ENCODE data around the gene SPOCK2. TPM values are rescaled to one million over a fixed set of nuclear protein-coding genes. Genes with fewer than 3 reads are reported as not detected.

SPOCK2 gene
- total RNA-seq, 1 experiment from 2014 or later = 1.1 TPM

- TF ChIP-seq FOSL1 (IDR thresholded peaks at IDR 0.05; ENCODE audit: low read depth) = no peak
- TF ChIP-seq RAD21 (IDR thresholded peaks at IDR 0.05; ENCODE audit: low read depth) = no peak
- TF ChIP-seq SRF (IDR thresholded peaks at IDR 0.05; ENCODE audit: low read depth) = no peak
- TF ChIP-seq SIN3A (IDR thresholded peaks at IDR 0.05; ENCODE audit: low read depth) = no peak
- TF ChIP-seq CEBPB (IDR thresholded peaks at IDR 0.05; ENCODE audit: low read depth) = no peak
- no peak for TF ChIP-seq CBX3 (IDR thresholded peaks at IDR 0.05; ENCODE audit: low read depth)
- no peak for TF ChIP-seq MAX (IDR thresholded peaks at IDR 0.05)
- TF ChIP-seq JUND (IDR thresholded peaks at IDR 0.05) = no peak
- TF ChIP-seq ZNF274 (IDR thresholded peaks at IDR 0.05; ENCODE audit: low read depth, low read length) = no peak
Observed at GRCh38 chr10:72037266-72037665, 51.1 kb downstream of the SPOCK2 start (continued).

GRCh38 chr10:72035252-72035887, 53.0 kb downstream of the SPOCK2 start:
- RAD21 ChIA-PET (ENCODE audit: low non-redundant PET in 1 of 2, low total read pairs in 2 of 2, uncharacterized antibody in 2 of 2, unreplicated experiment in 2 of 2) = interaction anchor here in 1 of 2 experiments (0.7 kb wide), 1 partner anchor 287 kb away, joined by 4 read pairs; no protein-coding TSS in a partner anchor
- H3K27me3 ChIP-seq (ENCODE audit: insufficient read depth, low read length) = no peaks in the 10 kb centered on the region
- DNase-seq (ENCODE audit: low read depth, low spot score) (no peak), ATAC-seq (no peak)
- H3K9ac ChIP-seq (ENCODE audit: low read length) = no peak overlapping the region
- no peaks in the 10 kb centered on the region for H4K20me1 ChIP-seq (ENCODE audit: insufficient read depth)
- intact Hi-C loops (cut with micrococcal nuclease) = no loop called here
- no peak overlapping the region for H2AFZ ChIP-seq (ENCODE audit: low read depth, low read length, poor library complexity, severe bottlenecking)
- POLR2A ChIA-PET = no interaction called here
- no peak for TF ChIP-seq SRF (IDR thresholded peaks at IDR 0.05; ENCODE audit: low read depth)
- TF ChIP-seq, protein P1, sequence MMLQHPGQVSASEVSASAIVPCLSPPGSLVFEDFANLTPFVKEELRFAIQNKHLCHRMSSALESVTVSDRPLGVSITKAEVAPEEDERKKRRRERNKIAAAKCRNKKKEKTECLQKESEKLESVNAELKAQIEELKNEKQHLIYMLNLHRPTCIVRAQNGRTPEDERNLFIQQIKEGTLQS (IDR thresholded peaks at IDR 0.05) = no peak
- TF ChIP-seq REST (IDR thresholded peaks at IDR 0.05; ENCODE audit: low read depth) = no peak
- no peak for TF ChIP-seq YY1 (IDR thresholded peaks at IDR 0.05; ENCODE audit: extremely low read depth, insufficient replicate concordance, low read depth, low read length)
- TF ChIP-seq ZNF274 (IDR thresholded peaks at IDR 0.05; ENCODE audit: low read depth, low read length) = no peak
- no peak overlapping the region for H3K4me3 ChIP-seq (replicated peaks in 1 of 2; ENCODE audit: low read depth in 1 of 2, low read length in 2 of 2)
- BruUV-seq (replicated peaks) = no TSS peak
- no peaks in the 10 kb centered on the region for H3K36me3 ChIP-seq (ENCODE audit: control insufficient read depth in 1 of 2, insufficient read depth in 2 of 2, low read length in 2 of 2)
- CTCF ChIA-PET = interaction anchor here (1.2 kb wide), 1 partner anchor 13 kb away, joined by 3 read pairs; no protein-coding TSS in a partner anchor
- H3K9me3 ChIP-seq (ENCODE audit: control insufficient read depth in 1 of 2, insufficient read depth in 1 of 2, low read depth in 1 of 2, low read length in 2 of 2) = no peaks in the 10 kb centered on the region
- no peaks in the 10 kb centered on the region for H3K79me2 ChIP-seq (ENCODE audit: insufficient read depth, low read length)
- no peak overlapping the region for H3K27ac ChIP-seq (ENCODE audit: low read depth, low read length)
- H3K4me2 ChIP-seq (ENCODE audit: low read length) = no peak overlapping the region
- peaks cover 0 to 13% of the 10 kb centered on the region in 2 experiments; a peak in 2 of 4 replicates for H3K4me1 ChIP-seq (ENCODE audit: control insufficient read depth in 1 of 2, insufficient read depth in 2 of 2, low read length in 2 of 2)
- no peaks in the 10 kb centered on the region for H3K9me2 ChIP-seq (ENCODE audit: insufficient read depth)
